Measurements from ENCODE around the gene TLX1.

TLX1 gene

DNA sequence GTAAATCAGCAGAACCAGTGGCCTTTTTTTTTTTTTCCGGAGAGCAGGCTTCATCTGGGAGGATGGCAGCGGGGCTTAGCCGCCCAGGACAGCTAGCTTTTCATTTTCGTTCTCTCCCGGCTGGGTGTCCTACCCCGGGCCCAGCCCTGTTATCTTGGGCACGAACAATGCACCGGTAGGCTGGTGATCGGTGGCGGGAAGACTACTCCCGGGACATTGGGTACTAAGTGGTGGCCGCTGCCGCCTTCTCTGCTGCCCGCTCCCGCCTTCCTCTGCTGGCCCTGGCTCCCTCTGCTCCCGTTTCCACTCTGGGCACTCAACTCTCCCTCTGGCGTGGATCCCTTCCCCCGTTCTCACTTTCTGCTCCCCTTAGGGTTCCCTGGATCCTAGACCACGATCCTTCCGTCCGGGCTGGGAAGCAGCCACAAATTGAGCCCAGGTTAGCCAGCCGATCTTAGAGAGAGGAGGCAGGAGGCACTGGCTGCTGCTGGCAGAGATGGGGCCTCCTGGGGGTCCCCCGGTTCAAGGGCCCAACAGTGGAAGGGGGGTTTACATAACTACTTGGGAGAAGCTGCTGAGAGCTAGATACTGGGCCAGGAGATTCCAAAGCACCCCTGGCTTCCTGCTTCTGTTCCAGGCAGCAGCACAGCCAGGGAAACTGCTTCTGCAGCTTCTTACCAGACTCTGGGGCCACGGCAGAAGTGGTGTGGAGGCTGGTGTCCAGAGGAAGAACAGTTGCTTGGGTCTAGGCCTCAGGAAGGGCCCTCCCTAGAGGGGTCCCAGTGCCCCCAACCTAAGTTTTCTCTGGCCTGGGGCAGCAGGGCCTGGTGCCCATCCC, 1.8 kb downstream of the TLX1 start:
- no peak for DNase-seq (ENCODE audit: low read depth in 1 of 2, low spot score in 1 of 2)
- TF ChIP-seq JUND (IDR thresholded peaks at IDR 0.05; ENCODE audit: low read depth), result no peak
- in situ Hi-C loops (cut with HindIII; ENCODE audit: low pct_unique_long_range_greater_than_20kb, low sequenced_read_pairs), result no loop called here

DNA sequence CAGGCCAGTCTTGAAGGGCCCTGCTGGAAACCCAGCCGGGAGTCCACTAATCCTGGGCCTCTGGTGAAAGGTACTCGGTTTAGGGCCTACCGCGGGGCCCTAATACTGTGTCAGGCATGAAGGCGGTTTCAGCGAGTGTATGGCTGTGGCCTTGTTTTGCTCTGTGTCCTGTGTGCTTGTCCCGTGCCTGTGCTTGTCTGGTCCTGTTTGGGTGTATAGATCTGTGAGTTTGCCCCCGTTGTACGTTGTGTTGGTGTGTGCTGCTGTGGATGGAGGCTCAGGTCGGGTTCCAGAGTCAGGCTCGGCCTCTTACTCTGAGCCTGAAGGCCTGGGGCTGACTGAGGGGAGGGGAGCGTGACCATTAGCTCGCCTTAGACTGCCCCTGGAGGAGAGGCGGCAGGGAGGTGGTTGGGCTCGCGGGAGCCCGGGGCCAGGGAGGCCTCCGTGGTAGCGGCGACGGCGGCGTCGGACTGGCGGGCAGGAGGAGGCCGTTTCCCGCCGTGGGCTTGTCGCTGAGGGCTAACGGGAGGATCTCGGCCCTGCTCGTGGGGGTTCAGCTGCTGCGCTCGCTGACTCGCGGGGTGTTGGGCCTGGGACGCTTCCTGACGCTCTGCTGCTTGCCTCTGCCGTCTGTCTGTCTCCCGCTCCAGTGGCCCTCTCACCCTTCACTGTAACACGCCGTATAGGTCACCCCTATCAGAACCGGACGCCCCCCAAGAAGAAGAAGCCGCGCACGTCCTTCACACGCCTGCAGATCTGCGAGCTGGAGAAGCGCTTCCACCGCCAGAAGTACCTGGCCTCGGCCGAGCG, 2.6 kb downstream of the TLX1 start:
- in situ Hi-C loops (cut with HindIII; ENCODE audit: low pct_unique_long_range_greater_than_20kb, low sequenced_read_pairs), result no loop called here
- no peak for TF ChIP-seq JUND (IDR thresholded peaks at IDR 0.05; ENCODE audit: low read depth)
- no peak for DNase-seq (ENCODE audit: low read depth in 1 of 2, low spot score in 1 of 2)

DNA sequence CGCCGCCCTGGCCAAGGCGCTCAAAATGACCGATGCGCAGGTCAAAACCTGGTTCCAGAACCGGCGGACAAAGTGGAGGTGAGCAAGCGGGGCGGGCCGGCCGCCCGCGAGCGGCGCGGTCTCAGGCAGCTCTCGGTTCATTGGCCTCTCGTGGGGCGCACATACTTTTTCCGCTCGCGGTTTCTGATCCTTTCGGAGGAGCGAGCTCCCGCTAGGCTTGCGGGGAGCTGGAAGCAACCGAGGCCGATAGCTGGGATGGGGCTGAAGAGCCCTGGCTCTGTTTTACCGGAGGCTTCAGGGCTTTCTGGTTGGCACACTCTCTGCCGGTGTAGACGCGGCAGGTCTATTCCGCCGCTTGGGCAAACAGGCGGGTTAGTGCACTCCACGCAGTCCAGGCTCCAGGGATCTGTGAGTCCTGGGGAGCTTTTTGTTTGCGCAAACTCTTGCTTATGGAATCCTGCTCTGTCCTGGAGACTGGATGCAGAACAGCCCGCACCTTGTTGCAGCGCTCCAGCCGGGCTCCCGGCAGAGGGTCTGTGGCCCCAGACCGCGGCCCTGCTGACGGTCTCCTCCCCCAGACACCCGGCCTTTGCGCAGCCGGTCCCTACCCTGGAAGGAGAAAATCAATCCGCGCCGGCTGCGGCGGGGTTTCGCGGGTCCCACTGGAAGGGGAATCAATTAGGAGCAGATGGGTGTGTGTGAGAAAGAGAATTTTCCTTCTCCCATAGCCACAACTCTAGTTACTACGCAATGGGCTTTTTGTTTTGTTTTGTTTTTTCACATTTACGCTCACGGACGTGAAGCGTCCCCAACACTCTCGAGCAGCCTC, 3.4 kb downstream of the TLX1 start:
- in situ Hi-C loops (cut with HindIII; ENCODE audit: low pct_unique_long_range_greater_than_20kb, low sequenced_read_pairs), result no loop called here

DNA sequence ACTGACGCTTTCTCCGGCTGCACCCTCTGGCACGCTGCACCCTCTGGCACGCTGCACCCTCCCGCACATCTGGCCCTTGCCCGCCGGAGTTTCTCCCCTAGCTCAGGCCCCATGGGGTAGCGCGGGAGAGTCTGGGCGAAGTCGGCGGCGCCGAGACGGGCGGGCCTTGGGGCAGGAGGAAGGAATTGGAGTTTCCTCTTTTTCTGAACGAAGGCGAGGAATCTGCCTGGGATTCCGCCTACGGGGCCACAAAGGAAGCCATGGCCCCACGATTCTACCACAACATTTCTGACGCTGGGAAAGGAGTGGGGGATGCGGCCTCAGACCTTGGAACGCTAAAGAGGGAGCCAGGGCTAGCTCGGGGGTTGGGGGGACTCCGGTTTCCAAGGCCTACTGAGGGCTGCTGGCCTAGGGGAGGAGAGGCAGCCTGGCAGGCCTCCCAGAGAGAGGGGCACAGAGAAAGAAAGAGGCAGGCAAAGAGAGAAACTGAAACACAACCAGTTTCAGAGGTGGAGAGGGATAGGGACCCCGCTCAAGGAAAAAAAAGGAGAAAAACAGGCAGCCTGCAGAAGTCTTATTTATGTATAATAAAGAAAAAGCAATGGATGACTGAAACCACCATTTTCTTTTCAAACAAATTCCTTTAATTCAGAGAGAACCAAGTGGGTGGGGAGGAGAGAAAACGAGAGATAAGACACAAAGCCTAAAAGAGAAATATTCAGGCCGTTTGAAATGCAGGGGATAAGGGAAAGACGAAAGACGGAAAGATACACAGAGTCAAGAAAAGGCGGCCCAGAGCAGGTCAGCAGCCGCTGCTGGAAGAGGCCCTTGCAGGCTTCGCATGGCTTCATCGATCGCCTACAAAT, 4.3 kb downstream of the TLX1 start:
- in situ Hi-C loops (cut with HindIII; ENCODE audit: low pct_unique_long_range_greater_than_20kb, low sequenced_read_pairs), result no loop called here
- no peak for TF ChIP-seq JUND (IDR thresholded peaks at IDR 0.05; ENCODE audit: low read depth)
- DNase-seq (ENCODE audit: low read depth in 1 of 2, low spot score in 1 of 2), result no peak

More for the DNA sequence above, 3.4 kb downstream of the TLX1 start:
- no peak for DNase-seq (ENCODE audit: low read depth in 1 of 2, low spot score in 1 of 2)
- no peak for TF ChIP-seq JUND (IDR thresholded peaks at IDR 0.05; ENCODE audit: low read depth)

DNA sequence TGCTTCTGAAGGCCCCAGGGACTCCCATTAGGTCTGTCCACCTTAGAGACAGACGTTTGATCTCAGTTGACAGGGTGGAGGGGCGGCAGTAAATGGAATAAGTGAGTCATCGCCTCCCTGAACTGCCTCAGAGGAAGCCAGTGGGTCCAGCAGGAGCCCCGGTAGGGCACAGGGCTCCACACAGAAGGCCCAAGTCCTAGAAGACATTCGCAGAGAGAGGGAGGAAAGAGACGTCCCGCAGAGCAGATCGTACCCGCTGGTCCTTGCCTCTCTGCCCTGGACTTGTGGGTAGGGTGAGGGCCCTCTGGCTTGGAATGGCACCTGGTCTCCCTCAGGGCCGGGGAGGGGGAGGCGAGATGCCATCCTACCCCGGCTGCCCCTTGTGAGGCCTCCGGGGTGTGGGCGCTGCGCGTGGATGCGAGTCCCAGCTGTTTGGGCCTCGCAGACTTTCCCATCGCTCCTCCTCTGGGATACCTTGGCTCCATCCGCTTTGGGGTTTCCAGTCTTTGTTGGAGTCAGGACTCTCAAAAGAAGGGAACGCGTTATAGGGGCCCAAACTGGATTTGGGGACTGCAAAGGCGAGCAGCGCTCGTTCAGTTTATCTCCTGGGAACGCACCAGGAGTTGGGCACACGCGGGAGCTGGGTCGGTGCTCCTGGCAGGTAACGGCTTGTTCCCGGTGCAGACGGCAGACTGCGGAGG, 5.1 kb downstream of the TLX1 start:
- DNase-seq (ENCODE audit: low read depth in 1 of 2, low spot score in 1 of 2), result no peak
- no peak for TF ChIP-seq JUND (IDR thresholded peaks at IDR 0.05; ENCODE audit: low read depth)
- in situ Hi-C loops (cut with HindIII; ENCODE audit: low pct_unique_long_range_greater_than_20kb, low sequenced_read_pairs), result no loop called here

DNA sequence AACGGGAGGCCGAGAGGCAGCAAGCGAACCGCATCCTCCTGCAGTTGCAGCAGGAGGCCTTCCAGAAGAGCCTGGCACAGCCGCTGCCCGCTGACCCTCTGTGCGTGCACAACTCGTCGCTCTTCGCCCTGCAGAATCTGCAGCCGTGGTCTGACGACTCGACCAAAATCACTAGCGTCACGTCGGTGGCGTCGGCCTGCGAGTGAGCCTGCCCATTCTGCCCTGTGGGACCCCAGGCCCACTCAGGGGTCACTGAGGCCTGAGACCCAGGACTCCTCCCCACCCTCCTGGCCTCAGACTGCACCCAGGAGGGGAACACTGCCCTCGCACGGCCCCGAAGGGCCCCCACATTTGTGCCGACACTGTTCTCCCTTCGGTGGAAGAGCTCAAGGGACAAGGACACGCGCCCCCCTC, 5.6 kb downstream of the TLX1 start:
- TF ChIP-seq JUND (IDR thresholded peaks at IDR 0.05; ENCODE audit: low read depth), result no peak
- no peak for DNase-seq (ENCODE audit: low read depth in 1 of 2, low spot score in 1 of 2)
- in situ Hi-C loops (cut with HindIII; ENCODE audit: low pct_unique_long_range_greater_than_20kb, low sequenced_read_pairs), result no loop called here

DNA sequence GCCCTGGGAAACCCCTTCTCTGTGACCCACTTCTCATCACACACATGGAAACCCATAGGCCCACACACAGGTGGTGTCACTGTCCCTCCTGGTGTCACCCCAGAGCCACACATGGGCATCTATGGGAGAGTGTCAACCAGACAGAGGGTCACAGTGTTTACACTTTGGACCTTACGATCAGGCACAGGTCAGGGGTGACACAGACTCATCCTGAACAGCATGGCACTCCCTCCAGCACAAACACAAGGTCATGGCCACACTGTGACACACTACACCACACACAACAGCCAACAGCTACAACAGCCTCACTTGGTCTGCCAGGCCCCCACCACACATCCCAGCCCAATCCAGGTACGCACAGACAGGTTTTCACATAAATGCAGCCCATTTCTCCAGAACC, 6.2 kb downstream of the TLX1 start:
- TF ChIP-seq JUND (IDR thresholded peaks at IDR 0.05; ENCODE audit: low read depth), result no peak
- in situ Hi-C loops (cut with HindIII; ENCODE audit: low pct_unique_long_range_greater_than_20kb, low sequenced_read_pairs), result no loop called here
- DNase-seq (ENCODE audit: low read depth in 1 of 2, low spot score in 1 of 2), result no peak

DNA sequence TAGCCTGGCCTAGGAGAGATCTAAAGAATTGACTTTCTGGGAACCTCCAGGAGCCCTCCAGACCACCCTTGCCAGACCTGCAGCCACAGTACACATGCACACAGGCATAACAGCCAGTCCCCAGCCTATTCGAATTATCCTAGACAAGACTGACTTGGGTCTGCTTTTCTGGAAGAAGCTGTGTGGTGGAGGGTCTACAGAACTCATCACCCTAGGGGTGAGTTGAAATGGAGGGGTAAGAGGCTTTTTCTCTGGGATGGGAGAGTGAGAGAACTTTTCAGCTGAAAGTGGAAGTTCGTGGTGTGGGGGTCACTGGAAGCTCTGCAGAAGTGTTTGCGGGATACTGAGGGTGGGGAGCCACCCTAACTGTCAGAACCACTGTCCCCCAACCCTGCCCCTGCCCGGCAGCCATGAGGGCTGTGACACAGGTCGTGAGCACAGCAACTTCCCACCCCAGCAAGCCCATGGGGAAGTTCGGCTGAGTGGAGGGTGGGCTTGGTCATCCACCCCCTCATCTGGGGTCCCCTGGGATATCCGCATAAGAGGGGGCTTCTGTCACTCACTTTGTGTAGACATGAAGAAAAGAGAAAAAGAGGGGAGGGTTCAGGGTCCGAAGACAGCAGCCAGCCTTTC, 7.8 kb downstream of the TLX1 start:
- no peak for TF ChIP-seq JUND (IDR thresholded peaks at IDR 0.05; ENCODE audit: low read depth)
- in situ Hi-C loops (cut with HindIII; ENCODE audit: low pct_unique_long_range_greater_than_20kb, low sequenced_read_pairs), result no loop called here
- no peak for DNase-seq (ENCODE audit: low read depth in 1 of 2, low spot score in 1 of 2)

DNA sequence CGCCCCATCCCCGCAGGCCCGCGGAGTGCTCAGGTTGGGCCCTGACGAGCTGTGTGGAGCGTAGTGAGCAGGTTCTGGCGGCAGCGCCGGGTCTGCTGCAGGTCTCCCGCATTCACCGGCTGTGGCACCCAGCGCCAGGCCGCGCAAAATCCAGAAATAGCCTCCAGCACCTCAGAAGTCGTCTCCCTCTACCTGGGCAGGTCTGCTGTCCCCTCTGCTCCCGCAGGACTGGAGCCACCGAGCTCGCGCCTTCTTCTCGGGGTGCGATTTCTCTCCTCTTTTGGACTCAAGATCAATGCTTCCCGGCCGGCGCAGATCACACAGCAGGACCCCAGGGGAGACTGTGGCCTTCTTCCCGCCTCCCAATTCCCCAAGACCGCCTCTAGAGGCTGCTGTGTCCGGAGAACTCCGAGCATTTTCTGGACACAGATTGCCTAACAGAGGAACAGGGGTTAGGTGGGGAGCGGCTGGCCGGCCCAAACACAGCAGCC, 8.4 kb downstream of the TLX1 start:
- in situ Hi-C loops (cut with HindIII; ENCODE audit: low pct_unique_long_range_greater_than_20kb, low sequenced_read_pairs), result no loop called here
- no peak for TF ChIP-seq JUND (IDR thresholded peaks at IDR 0.05; ENCODE audit: low read depth)
- no peak for DNase-seq (ENCODE audit: low read depth in 1 of 2, low spot score in 1 of 2)

DNA sequence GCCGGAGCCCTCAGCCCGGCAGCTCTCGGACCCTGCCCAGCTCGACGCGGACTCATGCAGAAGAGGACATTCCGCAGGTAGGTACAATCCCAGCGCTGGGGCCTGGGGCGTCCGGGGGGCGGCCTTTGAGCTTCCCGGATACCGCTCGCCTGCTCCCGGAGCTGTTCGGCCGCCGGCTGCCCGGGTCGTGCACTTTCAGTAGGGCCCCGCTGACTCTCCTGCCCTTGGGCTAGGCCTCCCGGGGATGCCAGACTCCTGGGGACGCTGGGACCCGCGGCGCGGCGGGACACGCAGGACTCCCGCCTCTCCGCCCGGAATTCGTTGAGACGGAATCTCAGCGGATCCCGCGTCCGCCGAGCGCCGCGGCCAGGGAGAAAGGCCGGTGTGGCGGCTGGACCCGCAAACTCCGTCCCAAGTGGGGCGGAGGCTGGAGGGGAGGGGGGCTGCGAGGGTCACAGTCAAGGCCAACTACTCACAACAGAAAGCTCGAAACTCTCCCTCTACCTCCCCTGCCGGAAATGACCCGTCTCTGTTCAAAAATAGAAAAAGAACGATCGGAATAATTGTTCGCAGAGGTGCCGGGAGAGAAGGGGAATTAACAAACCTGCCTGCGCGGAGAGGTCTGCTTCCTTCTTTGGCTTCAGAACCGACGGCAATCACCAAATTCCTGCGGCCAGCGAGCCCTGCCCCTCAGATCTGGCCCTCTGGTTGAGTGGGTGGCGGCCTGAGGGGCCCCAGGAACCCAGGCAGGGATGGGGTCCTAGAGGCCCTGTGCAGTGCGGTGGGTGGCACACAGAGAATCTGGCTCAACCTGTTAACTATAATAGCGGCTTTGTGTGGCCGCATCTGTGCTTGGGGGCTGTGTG, 9.2 kb downstream of the TLX1 start:
- no peak for DNase-seq (ENCODE audit: low read depth in 1 of 2, low spot score in 1 of 2)
- in situ Hi-C loops (cut with HindIII; ENCODE audit: low pct_unique_long_range_greater_than_20kb, low sequenced_read_pairs), result no loop called here
- no peak for TF ChIP-seq JUND (IDR thresholded peaks at IDR 0.05; ENCODE audit: low read depth)

Data from T47D (cell line).